HepG2 (cell line): ENCODE data around the gene LONP1. TPM values are rescaled to one million over a fixed set of nuclear protein-coding genes. Genes with fewer than 3 reads are reported as not detected.

ENCODE experiments used
- ATAC-seq: fragments of 200-7000 bp; cut with Tn5 transposase; 3 replicates; pipeline ENCODE4 v1.9.1; 2020; ENCODE audit warnings: mild to moderate bottlenecking, moderate library complexity
- BruUV-seq: library from RNA; stranded (reverse); fragments of 400-500 nt; replicated peaks from 2 replicates; lab custom pipeline; 2021; lab: Mats Ljungman, UMichigan
- CTCF ChIA-PET: fragments of 300-600 bp; formaldehyde crosslinking; extraction: SDS; loops from one replicate; lab custom pipeline; 2021; ENCODE audit warnings: low total read pairs, inconsistent platforms, low intra/inter-chr PET ratio; lab: Yijun Ruan, JAX
- POLR2A ChIA-PET: fragments of 350-600 bp; sonication (Branson Sonifier 250); formaldehyde crosslinking; loops from one replicate; lab custom pipeline; 2020; ENCODE audit warnings: antibody characterized with exemption, inconsistent platforms; lab: Yijun Ruan, JAX
- DNase-seq: peaks from one replicate; pipeline ENCODE4 v3.0.0-alpha.2; 2015; ENCODE audit warnings: low spot score
- FAIRE-seq: peaks from 3 replicates; lab custom pipeline; 2011; peaks lifted over from hg19 to GRCh38; lab: Jason Lieb, UNC
- H2AFZ ChIP-seq: one replicate; pipeline ENCODE4 v1.6.1; 2011; ENCODE audit warnings: low read length, inconsistent platforms
- H3K27ac ChIP-seq: fragments of 300-600 bp; 3 replicates; pipeline ENCODE4 v1.8.0; 2011; ENCODE audit warnings: mixed run types, mild to moderate bottlenecking, mixed read lengths, low read length, inconsistent platforms; ENCODE audit not compliant: insufficient read depth; ENCODE audit errors: extremely low read length
- H3K27me3 ChIP-seq, 2 experiments: fragments of 200-600 bp in 1 of 2; 2 replicates in 1 of 2; 3 replicates in 1 of 2; pipeline versions ENCODE4 v1.6.0 to v1.8.0; 2011; ENCODE audit warnings: low read length in 2 of 2, mild to moderate bottlenecking in 2 of 2, moderate library complexity in 2 of 2, inconsistent platforms in 1 of 2; ENCODE audit not compliant: insufficient read depth in 2 of 2, control insufficient read depth in 1 of 2
- H3K36me3 ChIP-seq, 2 experiments: fragments of 200-600 bp in 1 of 2; replicated peaks in 1 of 2; 2 replicates in 1 of 2; 3 replicates in 1 of 2; pipeline versions ENCODE4 v1.5.1 to v1.8.0; 2011; ENCODE audit warnings: low read length in 2 of 2, inconsistent platforms in 1 of 2; ENCODE audit not compliant: insufficient read depth in 2 of 2, control insufficient read depth in 1 of 2
- H3K4me1 ChIP-seq: 2 replicates; pipeline ENCODE4 v1.5.1; 2012; ENCODE audit warnings: low read length, inconsistent platforms; ENCODE audit not compliant: insufficient read depth
- H3K4me2 ChIP-seq: 2 replicates; pipeline ENCODE4 v1.6.0; 2011; ENCODE audit warnings: low read depth, low read length, inconsistent platforms
- H3K4me3 ChIP-seq, 3 experiments: fragments of 200-600 bp in 1 of 3; sonication (generic), shearing (Covaris generic) in 1 of 3; replicated peaks in 1 of 3; 2 replicates each; pipeline ENCODE4 v1.5.1; 2011 to 2016; ENCODE audit warnings: low read length in 3 of 3, inconsistent platforms in 2 of 3, low read depth in 2 of 3, mild to moderate bottlenecking in 2 of 3, control low read depth in 1 of 3, mixed read lengths in 1 of 3; ENCODE audit not compliant: insufficient read depth in 1 of 3
- H3K79me2 ChIP-seq: one replicate; pipeline ENCODE4 v1.6.1; 2011; ENCODE audit warnings: low read length, inconsistent platforms; ENCODE audit not compliant: insufficient read depth
- H3K9ac ChIP-seq: 2 replicates; pipeline ENCODE4 v1.6.0; 2011; ENCODE audit warnings: mild to moderate bottlenecking, low read depth, low read length, inconsistent platforms; ENCODE audit not compliant: insufficient read depth
- H3K9me3 ChIP-seq: 2 replicates; pipeline ENCODE4 v1.5.1; 2012; ENCODE audit warnings: mild to moderate bottlenecking, low read length
- H4K20me1 ChIP-seq: 2 replicates; pipeline ENCODE4 v1.6.0; 2011; ENCODE audit warnings: inconsistent platforms, mild to moderate bottlenecking, low read length, moderate library complexity; ENCODE audit not compliant: insufficient read depth
- ATAD3A ChIP-seq: sonication (generic); formaldehyde crosslinking; IDR thresholded peaks from 2 replicates; pipeline ENCODE4 v1.4.0; 2020; ENCODE audit warnings: missing genetic modification reagents
- CEBPB ChIP-seq: IDR thresholded peaks from 2 replicates; pipeline ENCODE4 v1.6.1; 2011; ENCODE audit warnings: low read depth, low read length, improper control_type of control experiment, borderline replicate concordance
- CEBPG ChIP-seq: IDR thresholded peaks from 2 replicates; pipeline ENCODE4 v1.6.1; 2016
- GATAD1 ChIP-seq: IDR thresholded peaks from 2 replicates; pipeline ENCODE4 v1.6.1; 2016; ENCODE audit warnings: missing genetic modification reagents, missing compliant biosample characterization
- HOXA3 ChIP-seq: sonication (generic); formaldehyde crosslinking; IDR thresholded peaks from 2 replicates; pipeline ENCODE4 v1.5.0; 2020; ENCODE audit warnings: missing genetic modification reagents
- MEIS2 ChIP-seq: sonication (generic); formaldehyde crosslinking; IDR thresholded peaks from 2 replicates; pipeline ENCODE4 v1.9.0; 2021; ENCODE audit warnings: mild to moderate bottlenecking, missing genetic modification reagents
- NR2F6 ChIP-seq, 2 experiments: IDR thresholded peaks; 2 replicates each; pipeline ENCODE4 v1.6.1; 2016; ENCODE audit warnings: antibody characterized with exemption in 1 of 2, mild to moderate bottlenecking in 1 of 2
- RFX5 ChIP-seq: IDR thresholded peaks from 2 replicates; pipeline ENCODE4 v1.6.1; 2011; ENCODE audit warnings: low read depth, low read length, improper control_type of control experiment
- RXRA ChIP-seq: sonication (generic); formaldehyde crosslinking; IDR thresholded peaks from 2 replicates; pipeline ENCODE4 v1.5.1; 2020; ENCODE audit warnings: missing genetic modification reagents
- SOX5 ChIP-seq: IDR thresholded peaks from 2 replicates; pipeline ENCODE4 v1.6.1; 2016; ENCODE audit warnings: borderline replicate concordance
- XBP1 ChIP-seq: sonication (generic); formaldehyde crosslinking; IDR thresholded peaks from 2 replicates; pipeline ENCODE4 v1.5.0; 2020; ENCODE audit warnings: missing genetic modification reagents
- ZBTB21 ChIP-seq: sonication (generic); formaldehyde crosslinking; IDR thresholded peaks from 2 replicates; pipeline ENCODE4 v1.4.0; 2020; ENCODE audit warnings: missing genetic modification reagents
- ZNF274 ChIP-seq: sonication (generic); formaldehyde crosslinking; IDR thresholded peaks from 2 replicates; pipeline ENCODE4 v1.5.1; 2020; ENCODE audit warnings: mild to moderate bottlenecking, missing genetic modification reagents
- WGBS: methylation state at CpG from one replicate; pipeline ENCODE4 v1.1.6; 2017; ENCODE audit warnings: low lambda C conversion rate; 5-methylcytosine and 5-hydroxymethylcytosine counted together
- in situ Hi-C: cut with HindIII; loops from 2 replicates; pipeline ENCODE4 v1.10.0; 2017; ENCODE audit warnings: low pct_unique_long_range_greater_than_20kb; ENCODE audit not compliant: extremely low pct_ligation_motif_present
- intact Hi-C: fragments of 100-400 bp; cut with micrococcal nuclease; formaldehyde crosslinking; loops from one replicate; pipeline ENCODE4 v1.10.0; 2022; ENCODE audit not compliant: unreplicated experiment
- polyA plus RNA-seq, 8 experiments: library from polyadenylated mRNA; depleted of rRNA in 3 of 8; stranded (reverse) in 7 of 8; unstranded in 1 of 8; fragments of >200 nt; fragmentation: Illumina TruSeq in 4 of 8; extraction: Trizol in 4 of 8; gene quantifications; 2 replicates each; pipeline versions ENCODE4 v1.2.1 to v1.2.3, GENCODE V29; 2011 to 2016; ENCODE audit warnings: low read depth in 4 of 8, missing spikeins in 1 of 8, mixed read lengths in 1 of 8; ENCODE audit not compliant: insufficient read depth in 1 of 8
- total RNA-seq, 5 experiments: library from RNA; depleted of rRNA; stranded (reverse); fragments of >200 nt; fragmentation: Illumina TruSeq; extraction: Trizol; gene quantifications; 2 replicates each; pipeline ENCODE4 v1.2.3, GENCODE V29; 2016; ENCODE audit warnings: low read depth in 1 of 5
- TF ChIP-seq, protein P1 (sequence below): sonication (generic); formaldehyde crosslinking; IDR thresholded peaks from 2 replicates; pipeline ENCODE4 v1.4.0; 2020; ENCODE audit warnings: missing genetic modification reagents, borderline replicate concordance
- TF ChIP-seq, protein P2 (sequence below), 2 experiments: fragments of 450-650 bp in 1 of 2; sonication (generic) in 1 of 2; formaldehyde crosslinking; IDR thresholded peaks; 2 replicates each; pipeline versions ENCODE4 v1.5.0 to v1.8.0; 2020 to 2022; ENCODE audit warnings: mild to moderate bottlenecking in 1 of 2, missing genetic modification reagents in 1 of 2

The LONP1 gene
- total and polyA plus RNA-seq, 2 of the 13 experiments (the other 11 are each of a cell fraction or from before 2014, with no cell fraction given), result 59.5 to 76.8 TPM

DNA sequence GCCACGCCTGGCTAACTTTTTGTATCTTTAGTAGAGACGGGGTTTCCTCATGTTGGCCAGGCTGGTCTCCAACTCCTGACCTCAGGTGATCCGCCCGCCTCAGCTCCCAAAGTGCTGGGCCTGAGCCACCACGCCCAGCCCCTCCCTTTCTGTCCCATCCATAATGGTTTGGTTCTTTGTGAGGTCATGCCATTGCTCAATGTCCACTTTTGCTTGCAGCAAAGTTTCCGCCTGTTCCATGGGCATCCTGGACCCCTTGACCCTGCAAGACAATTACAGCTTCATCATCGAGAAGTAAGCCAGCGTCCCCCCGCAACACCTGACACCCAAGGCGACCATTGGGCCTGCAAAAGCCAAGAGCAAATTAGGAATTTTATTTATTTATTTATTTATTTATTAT lies 48.0 kb upstream of the LONP1 start:
- ATAC-seq (no peak), FAIRE-seq (no peak), DNase-seq (peak; percentile 39)
- POLR2A ChIA-PET, result no interaction called here
- Histone ChIP-seq H3K9ac (no peak overlapping the region), H2AFZ (no peak overlapping the region), H3K4me1 (peaks cover 5% of the 10 kb centered on the region; the same call in 1 of the 2 replicates), H3K4me3 (no peak overlapping the region; a peak in 1 of 6 replicates), H3K27me3 (peaks cover 0 to 3% of the 10 kb centered on the region in 2 experiments; a peak in 3 of 5 replicates), H3K79me2 (no peaks in the 10 kb centered on the region), H3K4me2 (0 out of 2 replicates have a peak overlapping the region, but pooled peaks have one; percentile 18), H3K9me3 (no peaks in the 10 kb centered on the region), H4K20me1 (no peaks in the 10 kb centered on the region), H3K36me3 (no peaks in the 10 kb centered on the region), H3K27ac (no peak overlapping the region)
- BruUV-seq, result no TSS peak
- CTCF ChIA-PET, result no interaction called here
- 14% methylated on average over 10 of the region's 10 CpGs for WGBS
- in situ Hi-C loops, result no loop called here
- intact Hi-C loops, result no loop called here
- TF ChIP-seq SOX5 (CRISPR knock-in tag), result peak; percentile 10; the same call in 1 of the 2 replicates
- TF ChIP-seq, protein P1, sequence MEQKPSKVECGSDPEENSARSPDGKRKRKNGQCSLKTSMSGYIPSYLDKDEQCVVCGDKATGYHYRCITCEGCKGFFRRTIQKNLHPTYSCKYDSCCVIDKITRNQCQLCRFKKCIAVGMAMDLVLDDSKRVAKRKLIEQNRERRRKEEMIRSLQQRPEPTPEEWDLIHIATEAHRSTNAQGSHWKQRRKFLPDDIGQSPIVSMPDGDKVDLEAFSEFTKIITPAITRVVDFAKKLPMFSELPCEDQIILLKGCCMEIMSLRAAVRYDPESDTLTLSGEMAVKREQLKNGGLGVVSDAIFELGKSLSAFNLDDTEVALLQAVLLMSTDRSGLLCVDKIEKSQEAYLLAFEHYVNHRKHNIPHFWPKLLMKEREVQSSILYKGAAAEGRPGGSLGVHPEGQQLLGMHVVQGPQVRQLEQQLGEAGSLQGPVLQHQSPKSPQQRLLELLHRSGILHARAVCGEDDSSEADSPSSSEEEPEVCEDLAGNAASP (CRISPR knock-in tag), result peak; percentile 20; the same call in 1 of the 2 replicates
- TF ChIP-seq ZNF274 (CRISPR knock-in tag), result no peak
- no peak for TF ChIP-seq ATAD3A (CRISPR knock-in tag)
- no peak for TF ChIP-seq GATAD1 (CRISPR knock-in tag)
- TF ChIP-seq MEIS2 (CRISPR knock-in tag), result no peak
- peak; percentile 79 for TF ChIP-seq CEBPG (CRISPR knock-in tag)
- TF ChIP-seq, protein P2, sequence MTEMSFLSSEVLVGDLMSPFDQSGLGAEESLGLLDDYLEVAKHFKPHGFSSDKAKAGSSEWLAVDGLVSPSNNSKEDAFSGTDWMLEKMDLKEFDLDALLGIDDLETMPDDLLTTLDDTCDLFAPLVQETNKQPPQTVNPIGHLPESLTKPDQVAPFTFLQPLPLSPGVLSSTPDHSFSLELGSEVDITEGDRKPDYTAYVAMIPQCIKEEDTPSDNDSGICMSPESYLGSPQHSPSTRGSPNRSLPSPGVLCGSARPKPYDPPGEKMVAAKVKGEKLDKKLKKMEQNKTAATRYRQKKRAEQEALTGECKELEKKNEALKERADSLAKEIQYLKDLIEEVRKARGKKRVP (CRISPR knock-in tag; IDR thresholded peaks at IDR 0.05), result peak in 1 of 2 experiments; percentile 48; a peak in 1 of 4 replicates
- TF ChIP-seq ZBTB21 (CRISPR knock-in tag), result peak; percentile 72; the same call in 1 of the 2 replicates
- TF ChIP-seq NR2F6 (IDR thresholded peaks at IDR 0.05), result no peak
- peak; percentile 44; the same call in 1 of the 2 replicates for TF ChIP-seq NR2F6 (CRISPR knock-in tag; IDR thresholded peaks at IDR 0.05)
- 0 out of 2 replicates have a peak, but pooled peaks have one; percentile 17 for TF ChIP-seq RXRA (CRISPR knock-in tag)
- TF ChIP-seq XBP1 (CRISPR knock-in tag), result no peak
- TF ChIP-seq HOXA3 (CRISPR knock-in tag), result peak; percentile 15; the same call in 1 of the 2 replicates
- TF ChIP-seq CEBPB, result peak; percentile 73
- TF ChIP-seq RFX5, result 0 out of 2 replicates have a peak, but pooled peaks have one; percentile 37
